Activated CD8-positive, alpha-beta memory T cell treated with anti-CD3 and anti-CD28 coated beads for 48 hours (primary cell): ENCODE results near the gene SURF4.
"Not testable (repeated sequence)": the region's sequence is repeated elsewhere in the genome, so short reads cannot be mapped to it uniquely, and the experiment has no call there.

Experiments
- DNase-seq, 3 experiments: peaks; one replicate each; pipeline ENCODE4 v3.0.0-alpha.2; 2020; ENCODE audit warnings: low read depth in 2 of 3, low spot score in 2 of 3

Gene SURF4

DNA sequence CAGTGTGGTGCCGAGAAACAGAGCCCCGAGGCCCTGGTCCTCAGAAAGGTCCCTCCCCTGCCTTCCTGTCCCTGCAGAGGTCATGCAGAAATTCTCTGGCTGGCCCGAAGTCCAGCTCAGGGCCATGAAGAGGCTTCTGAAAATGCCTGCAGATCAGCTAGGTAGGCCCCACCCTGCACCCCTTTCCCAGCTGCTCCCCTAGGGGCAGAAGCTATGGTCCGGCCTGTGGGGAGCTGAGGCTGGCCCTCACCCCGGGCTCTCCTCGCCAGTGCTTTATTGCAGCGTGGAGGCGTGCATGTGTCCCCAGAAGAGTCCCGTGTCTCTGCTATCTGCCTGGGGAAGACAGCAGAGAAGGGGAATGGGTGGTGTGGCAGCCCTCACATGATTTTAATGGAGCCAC, 22.0 kb upstream of the SURF4 start:
- no peak for DNase-seq

DNA sequence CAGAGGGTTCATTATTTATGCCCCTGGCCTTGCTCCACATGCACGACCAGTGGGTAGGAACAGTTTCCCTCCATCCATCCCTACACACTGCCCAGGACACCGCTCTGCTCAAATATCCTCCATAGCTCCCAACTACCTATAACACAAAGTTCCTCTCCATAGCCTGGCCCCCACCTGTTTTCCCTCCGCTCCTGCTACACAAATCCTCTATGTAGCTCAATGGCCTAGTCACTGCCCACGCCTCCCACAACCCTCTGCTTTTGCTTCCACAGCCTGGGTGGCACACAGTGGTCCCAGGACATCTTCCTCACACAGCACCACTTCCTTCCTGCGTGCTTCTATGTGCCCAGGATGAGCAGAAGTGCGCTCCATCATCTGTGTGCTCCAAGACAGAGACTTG, 21.5 kb upstream of the SURF4 start:
- DNase-seq = no peak

DNA sequence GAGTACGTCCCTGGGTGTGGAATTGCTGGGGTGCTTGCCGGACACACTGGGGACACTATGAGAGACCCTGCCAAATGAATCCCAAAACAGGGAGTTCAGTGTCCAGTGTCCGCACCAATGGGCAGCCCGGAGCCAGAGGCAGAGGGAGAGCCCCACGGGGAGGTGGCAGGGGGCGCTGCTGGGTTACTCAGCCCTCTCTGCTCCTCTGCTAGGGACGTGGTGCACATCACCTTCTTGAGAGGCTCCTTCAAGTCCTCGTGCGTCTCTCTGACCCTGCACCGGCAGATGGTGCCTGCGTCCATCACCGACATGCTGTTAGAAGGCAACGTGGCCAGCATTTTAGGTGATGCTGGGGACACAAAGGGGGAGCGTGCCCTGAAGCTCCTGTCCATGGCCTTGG, 21.1 kb upstream of the SURF4 start:
- DNase-seq = no peak

DNA sequence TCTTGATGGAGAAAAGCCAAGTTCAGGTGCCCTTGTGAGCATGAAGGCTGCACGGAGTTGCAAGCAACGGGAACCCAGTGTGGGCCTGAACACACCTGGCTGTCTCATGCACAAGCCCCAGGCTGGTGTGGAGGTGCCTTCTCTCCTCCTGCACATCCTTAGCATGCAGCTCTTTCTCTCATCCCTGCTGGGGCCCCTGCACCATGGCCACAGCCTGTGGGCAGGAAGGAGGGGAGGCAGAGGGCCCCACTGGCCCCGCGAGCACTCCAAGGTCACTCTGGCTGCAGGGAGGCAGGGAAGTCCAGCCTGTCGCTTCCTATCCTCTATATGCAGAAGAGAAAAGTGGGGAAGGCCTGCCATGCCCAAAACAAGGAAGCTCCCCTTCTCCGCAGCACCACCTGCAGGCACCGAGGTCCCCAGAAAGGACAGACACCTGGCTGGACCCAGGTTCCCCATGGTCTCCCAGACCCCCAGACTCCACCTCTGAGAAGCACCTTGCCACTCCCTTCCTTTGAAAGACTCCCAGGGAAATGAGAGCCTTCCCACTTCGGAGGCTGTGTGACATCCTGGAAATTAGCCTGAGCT, 18.9 kb upstream of the SURF4 start:
- no peak for DNase-seq

DNA sequence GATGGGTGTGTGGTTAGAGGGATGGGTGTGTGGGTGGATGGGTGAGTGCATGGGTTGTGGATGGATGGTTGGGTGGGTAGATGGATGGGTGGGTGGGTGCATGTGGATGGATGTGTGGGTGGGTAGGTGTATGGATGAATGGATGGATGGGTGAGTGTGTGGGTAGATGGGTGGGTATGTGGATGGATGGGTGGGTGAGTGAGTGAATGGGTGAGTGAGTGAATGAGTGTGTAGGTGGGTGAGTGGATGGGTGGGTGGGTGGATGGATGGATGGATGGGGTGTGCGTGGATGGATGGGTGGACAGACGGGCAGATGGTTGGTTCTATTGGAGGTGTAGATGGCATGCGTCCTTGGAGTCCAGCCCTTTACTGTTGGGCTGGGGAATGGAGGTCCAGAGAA, 17.5 kb upstream of the SURF4 start:
- no peak for DNase-seq

DNA sequence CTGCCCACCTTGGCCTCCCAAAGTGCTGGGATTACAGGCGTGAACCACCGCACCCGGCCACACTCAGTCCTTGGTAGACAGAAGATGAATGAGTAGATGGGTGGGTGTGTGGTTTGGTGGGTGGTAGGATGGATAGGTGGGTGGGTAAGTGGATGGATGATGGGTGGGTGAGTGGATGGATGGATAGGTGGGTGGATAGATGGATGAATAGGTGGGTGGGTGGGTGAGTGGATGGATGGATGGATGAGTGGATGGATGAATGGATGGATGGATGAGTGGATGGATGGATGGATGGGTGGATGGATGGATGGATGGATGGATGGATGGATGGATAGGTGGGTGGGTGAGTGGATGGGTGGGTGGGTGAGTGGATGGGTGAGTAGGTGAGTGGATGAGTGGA, 16.4 kb upstream of the SURF4 start:
- DNase-seq = not testable (repeated sequence)

DNA sequence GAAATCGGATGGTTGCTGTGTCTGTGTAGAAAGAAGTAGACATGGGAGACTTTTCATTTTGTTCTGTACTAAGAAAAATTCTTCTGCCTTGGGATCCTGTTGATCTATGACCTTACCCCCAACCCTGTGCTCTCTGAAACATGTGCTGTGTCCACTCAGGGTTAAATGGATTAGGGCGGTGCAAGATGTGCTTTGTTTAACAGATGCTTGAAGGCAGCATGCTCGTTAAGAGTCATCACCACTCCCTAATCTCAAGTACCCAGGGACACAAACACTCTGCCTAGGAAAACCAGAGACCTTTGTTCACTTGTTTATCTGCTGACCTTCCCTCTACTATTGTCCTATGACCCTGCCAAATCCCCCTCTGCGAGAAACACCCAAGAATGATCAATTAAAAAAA, 15.6 kb upstream of the SURF4 start:
- not testable (repeated sequence) for DNase-seq

DNA sequence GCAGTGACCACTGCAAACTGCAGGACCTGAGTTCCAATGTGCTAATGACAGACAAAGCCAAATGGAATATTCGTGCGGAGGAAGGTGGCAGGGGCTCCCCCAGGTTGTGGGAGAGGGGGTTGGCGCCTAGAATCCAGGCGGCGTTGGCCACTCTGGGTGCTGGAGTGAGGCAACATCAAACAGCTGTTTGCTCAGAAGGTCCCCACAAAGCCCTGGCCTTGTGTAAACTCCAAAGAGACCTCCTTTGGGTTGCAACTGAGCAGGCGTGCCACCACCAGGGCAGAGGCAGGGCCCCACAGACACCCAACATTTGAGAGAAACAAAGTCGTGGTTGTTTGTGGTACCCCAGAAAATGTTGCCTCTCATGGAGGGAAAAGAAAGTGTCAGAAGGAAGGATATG, 14.9 kb upstream of the SURF4 start:
- no peak for DNase-seq

DNA sequence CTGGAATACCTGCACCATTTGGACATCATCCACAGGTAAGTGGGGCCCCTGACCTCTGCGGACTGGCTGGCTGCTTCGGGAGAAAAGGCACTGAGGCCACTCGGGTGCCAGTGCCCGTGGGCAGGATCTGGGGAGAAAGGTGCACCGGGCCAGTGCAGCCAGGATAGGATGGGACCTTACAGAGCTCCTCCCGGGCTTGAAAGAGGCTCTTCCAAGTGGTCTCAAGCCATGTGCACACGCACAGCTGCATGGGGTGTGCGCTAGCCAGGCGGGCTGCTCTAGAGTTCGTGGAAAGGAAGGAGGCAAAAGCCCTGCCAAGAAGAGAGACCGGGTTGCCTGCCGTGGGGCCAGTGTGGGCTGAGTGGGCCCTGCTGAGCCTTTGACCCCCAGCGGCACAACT, 13.7 kb upstream of the SURF4 start:
- no peak for DNase-seq

DNA sequence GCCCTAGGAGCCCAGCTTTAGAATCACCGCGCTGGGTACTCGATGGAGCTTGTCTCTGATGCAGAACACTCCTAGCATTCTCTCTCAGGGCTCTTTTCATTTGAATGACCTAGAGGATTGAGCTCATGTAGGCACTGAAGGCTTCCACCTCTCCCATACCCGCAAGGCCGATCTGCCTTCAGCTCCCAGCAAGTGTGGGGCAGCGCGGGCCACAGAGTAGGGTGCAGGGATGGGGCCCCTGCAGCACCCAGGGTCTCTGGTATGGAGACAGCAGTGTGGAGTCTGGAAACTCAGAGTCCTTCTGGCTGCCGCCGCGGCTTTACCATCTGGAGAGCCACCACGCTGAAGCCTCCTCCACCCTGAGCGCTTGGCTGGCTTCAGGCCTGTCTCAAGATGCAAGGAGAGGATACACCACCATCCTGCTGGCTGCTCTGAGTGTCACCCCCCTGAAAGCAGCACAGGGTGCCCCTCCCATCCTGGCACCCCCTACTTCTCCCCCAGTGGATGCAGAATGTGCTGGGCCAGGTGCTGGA, 13.2 kb upstream of the SURF4 start:
- no peak for DNase-seq

DNA sequence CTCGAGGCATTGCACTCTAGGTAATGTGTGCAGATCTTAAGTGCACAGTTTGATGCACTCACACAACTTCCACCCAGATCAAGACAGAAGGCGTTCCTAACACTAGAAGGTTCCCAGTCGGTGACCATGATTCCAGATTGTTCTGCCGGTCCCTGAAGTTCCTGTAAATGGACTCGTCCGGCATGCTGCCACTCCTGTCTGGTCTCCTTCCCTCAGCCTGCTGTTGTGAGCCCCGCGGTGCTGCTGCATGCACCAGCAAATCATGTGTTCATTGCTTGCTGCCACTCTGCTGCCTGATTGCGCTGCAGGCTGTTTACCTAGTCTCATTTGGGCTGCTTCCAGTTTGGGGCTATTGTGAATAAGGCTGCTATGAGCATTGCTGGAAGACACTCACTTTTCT, 11.8 kb upstream of the SURF4 start:
- no peak for DNase-seq

DNA sequence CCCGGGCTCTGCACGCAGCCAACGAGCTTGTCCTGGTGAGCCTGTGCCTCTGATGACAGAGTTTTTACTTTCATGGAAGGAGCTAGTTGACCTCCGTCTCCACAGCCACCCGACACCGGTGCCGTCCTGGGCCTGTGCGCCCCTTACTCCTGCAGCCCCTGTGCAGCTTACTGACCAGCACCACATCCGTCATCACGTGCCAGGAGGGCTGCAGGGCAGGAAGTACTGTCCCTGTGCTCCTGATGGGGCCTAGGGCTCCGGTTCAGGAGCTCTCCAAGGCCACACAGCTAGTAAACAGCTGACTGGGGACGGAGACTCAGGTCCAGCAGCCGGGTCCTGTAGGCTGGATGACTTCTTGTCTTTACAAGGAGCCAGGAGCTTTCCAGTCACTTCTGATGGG, 10.5 kb upstream of the SURF4 start:
- no peak for DNase-seq

DNA sequence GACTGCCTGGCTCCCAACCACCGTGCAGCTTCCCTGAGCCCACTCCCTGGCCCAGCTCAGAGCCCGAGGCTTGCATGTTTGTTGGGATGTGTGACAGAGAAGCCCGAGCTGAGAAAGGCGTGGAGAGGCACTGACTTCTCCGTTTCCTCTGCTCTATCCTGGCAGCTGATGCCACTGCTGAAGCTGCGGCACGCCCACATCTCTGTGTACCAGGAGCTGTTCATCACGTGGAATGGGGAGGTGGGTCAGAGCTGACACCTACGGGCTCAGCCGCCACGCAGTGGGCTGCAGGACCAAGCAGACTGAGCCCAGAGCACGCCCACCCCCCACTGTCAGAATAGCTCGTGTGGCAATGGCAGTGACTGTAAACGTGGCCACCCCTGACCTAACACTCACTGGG, 9.6 kb upstream of the SURF4 start:
- DNase-seq = no peak

DNA sequence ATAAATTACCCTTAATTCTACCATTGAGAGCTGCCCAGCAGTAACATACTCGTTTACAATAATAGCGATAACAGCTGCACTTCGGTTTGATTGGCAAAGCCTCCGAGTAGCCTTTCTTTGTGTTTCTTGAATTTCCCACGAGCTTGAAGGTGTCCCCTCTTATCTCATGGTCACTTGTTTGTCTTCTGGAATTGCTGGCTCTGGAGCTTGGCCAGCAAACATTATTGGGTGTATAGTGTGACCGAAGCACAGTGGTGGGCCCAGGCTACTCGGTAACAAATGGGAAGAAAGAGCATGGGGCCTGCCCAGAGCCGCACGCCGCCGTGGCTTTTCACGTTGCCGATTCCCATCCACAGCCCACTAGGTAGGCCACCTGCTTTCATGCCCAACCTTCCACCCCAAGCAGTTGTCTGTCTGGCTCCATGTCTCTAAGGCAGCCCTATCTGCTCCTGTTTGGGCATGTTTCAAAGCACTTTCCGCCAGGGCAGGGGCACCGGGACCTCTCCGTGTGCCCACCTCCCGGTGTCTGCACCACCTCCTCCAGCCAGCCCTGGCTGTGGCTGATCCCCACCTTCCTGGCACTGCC, 9.0 kb upstream of the SURF4 start:
- no peak for DNase-seq

DNA sequence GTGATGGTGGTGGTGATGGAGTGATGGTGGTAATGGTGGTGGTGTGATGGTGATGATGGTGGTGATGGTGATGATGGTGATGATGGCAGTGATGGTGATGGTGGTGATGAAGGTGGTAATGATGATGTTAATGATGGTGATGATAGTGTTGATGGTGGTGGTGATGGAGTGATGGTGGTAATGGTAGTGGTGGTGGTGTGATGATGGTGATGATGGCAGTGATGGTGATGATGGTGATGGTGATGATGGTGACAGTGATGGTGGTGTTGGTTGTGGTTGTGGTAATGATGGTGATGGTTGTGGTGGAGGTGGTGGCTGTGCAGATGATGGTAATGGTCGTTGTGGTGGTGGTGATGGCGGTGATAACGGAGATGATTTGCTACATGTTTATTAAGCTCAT, 7.6 kb upstream of the SURF4 start:
- DNase-seq = no peak

DNA sequence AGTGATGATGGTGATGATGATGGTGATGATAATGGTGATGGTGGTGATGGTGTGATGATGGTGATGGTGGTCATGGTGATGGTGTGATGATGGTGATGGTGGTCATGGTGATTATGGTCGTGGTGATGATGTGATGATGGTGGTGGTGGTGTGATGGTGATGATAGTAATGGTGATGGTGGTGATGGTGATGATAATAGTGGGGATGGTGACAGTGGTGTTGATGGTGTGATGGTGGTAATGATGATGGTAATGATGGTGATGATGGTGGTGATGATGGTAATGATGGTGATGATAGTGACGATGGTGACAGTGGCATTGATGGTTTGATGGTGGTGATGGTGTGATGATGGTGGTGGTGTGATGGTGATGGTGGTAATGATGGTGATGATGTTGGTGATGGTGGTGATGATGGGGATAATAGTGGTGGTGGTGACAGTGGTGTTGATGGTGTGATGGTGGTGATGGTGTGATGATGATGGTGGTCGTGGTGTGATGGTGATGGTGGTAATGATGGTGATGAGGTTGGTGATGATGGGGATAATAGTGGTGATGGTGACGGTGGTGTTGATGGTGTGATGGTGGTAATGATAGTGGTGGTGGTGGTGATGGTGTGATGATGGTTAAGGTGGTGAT, 6.8 kb upstream of the SURF4 start:
- no peak for DNase-seq

DNA sequence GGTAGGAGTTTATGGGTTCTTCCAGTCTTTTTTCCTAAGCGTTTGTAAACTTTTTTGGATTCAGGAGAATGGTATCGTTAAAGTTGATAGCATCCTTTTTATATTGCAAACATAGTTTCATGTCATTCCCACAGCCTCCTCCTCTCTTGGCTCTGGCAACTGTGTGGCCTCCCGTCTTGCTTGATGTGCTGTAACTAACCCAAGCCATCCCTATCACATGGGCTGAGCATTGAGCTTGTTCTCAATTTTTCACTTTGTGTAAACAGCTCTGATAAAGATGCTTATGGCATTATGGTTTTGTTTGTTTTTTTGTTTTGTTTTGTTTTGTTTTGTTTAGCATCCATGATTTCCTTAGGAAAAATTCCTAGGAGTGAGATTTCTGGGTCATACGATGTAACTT, 4.9 kb upstream of the SURF4 start:
- DNase-seq = no peak

DNA sequence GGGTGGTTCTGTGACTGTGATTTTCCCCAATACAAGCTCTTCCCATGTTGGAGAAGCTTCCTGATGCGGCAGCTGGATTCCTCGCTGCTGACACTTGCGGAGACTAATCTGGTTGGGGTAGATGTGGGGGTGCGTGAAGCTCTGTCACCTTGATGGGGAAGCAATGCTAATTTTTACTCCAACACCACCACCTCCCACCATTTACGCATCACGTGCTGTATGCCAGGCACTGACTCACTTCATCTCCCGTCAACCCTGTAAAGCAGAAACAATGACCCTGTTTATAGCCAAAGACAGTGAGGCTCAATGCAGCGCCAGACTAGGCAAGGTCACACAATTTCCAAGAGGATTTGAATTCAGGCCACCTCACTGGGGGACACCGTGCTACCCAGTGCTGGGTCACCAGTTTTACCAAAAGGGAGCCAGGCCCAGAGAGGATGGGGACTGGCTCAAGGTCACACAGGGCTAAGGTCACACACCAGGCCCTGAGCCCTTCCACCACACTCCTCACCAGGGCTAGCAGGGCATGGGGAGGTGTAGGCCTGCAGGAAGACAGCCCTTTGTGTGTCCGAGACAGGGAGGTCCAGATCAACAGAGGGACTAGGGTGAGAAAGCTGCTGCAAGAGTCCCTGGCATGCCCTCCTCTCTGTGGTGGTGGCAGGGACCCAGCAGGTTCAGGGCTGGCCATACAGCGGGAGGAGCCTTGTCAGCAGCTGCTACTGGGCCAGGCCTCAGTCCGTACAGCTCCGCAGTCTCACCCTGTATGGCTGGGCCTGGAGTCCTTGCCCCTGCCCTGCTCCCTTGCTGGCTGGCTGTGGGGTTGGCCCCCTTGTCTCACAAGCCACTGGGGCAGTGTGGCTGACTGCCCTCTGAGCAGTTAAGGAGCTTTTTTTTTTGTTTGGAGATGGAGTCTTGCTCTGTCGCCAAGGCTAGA, 3.6 kb upstream of the SURF4 start:
- no peak for DNase-seq

DNA sequence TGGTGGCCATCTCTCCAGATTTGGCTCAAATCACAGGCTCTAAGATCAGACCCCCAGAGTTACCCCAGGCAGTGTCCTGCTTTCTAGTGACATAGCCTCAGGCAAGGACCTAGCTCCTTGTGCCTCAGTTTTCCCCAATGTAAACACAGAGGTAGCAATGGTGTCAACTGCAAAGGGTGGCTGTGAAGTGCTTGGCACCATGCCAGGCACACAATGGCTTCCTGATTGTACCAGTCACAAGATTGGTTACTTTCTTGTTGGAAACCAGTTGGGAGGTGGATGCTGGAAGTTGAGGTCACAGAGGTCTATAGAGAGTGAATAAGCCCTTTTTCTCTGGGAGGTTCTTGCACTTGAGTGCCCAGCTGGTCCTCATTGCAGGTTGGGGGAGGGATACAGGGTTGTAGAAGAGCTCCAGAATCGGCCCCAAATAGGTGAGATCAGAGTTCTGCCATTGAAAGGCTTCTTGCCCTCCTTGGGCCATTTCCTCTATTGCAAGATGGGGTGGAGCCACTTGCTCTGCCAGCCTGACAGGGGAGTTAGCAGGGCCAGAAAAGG, 2.6 kb upstream of the SURF4 start:
- no peak for DNase-seq

DNA sequence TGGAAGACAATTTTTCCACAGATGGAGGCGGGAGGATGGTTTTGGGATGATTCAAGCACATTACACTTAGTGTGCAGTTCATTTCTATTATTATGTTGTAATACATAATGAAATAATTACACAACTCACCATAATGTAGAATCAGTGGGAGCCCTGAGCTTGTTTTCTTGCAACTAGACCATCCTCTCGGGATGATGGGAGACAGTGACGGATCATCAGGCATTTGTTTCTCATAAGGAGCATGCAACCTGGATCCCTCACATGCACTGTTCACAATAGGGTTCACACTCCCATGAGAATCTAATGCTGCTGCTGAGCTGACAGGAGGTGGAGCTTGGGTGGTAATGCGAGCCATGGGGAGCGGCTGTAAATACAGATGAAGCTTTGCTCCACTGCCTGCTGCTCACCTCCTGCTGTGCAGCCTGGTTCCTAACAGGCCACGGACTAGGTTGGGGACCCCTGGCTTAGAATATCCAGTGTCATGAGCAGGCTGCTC, 1.9 kb upstream of the SURF4 start:
- no peak for DNase-seq

DNA sequence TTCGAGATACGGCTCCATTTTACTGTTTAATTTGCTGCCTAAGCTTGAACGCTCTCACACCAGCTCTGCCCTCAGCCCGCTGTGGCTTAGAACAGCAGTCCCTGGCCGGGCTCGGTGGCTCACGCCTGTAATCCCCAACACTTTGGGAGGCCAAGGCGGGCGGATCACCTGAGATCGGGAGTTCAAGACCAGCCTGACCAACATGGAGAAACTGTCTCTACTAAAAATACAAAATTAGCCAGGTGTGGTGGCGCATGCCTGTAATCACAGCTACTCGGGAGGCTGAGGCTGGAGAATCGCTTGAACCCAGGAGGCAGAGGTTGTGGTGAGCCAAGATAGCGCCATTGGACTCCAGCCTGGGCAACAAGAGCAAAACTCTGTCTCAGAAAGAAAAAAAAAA, 1.4 kb upstream of the SURF4 start:
- DNase-seq = not testable (repeated sequence)
